Central memory CD8-positive, alpha-beta T cell (primary cell): ENCODE measurements around the gene EVL.
"Not testable (repeated sequence)": the region's sequence is repeated elsewhere in the genome, so short reads cannot be mapped to it uniquely, and the experiment has no call there.

Experiments used
- ATAC-seq: fragments of 150-1000 bp; cut with Tn5 transposase; replicated peaks from 2 replicates; pipeline ENCODE4 v1.10.0; 2022; ENCODE audit warnings: mild to moderate bottlenecking, moderate FRiP score, moderate number of reproducible peaks; ENCODE audit not compliant: poor library complexity, severe bottlenecking; ENCODE audit errors: extremely low read depth
- DNase-seq, 2 donors: peaks; one replicate each; pipeline ENCODE4 v3.0.0; 2021; ENCODE audit warnings: low spot score in 2 of 2
- H3K27ac Mint-ChIP-seq: one replicate; pipeline ENCODE4 v1.8.0; 2022; ENCODE audit warnings: low read depth, mild to moderate bottlenecking, moderate library complexity, mixed read lengths
- H3K27me3 Mint-ChIP-seq: one replicate; pipeline ENCODE4 v1.8.0; 2022; ENCODE audit warnings: mixed read lengths
- H3K36me3 Mint-ChIP-seq: one replicate; pipeline ENCODE4 v1.8.0; 2022; ENCODE audit warnings: mild to moderate bottlenecking, moderate library complexity, mixed read lengths; ENCODE audit not compliant: insufficient read depth
- H3K4me1 Mint-ChIP-seq: one replicate; pipeline ENCODE4 v1.8.0; 2022; ENCODE audit warnings: mixed read lengths
- H3K4me3 Mint-ChIP-seq: one replicate; pipeline ENCODE4 v1.8.0; 2022; ENCODE audit warnings: mild to moderate bottlenecking, moderate library complexity, mixed read lengths
- H3K9me3 Mint-ChIP-seq: one replicate; pipeline ENCODE4 v1.8.0; 2022; ENCODE audit warnings: mixed read lengths

EVL gene

GRCh38 chr14:100172811-100173210 lies 107.6 kb downstream of the EVL start:
- ATAC-seq (no peak), DNase-seq (no peak)
- H3K36me3 Mint-ChIP-seq = no peaks in the 10 kb centered on the region
- H3K4me3 Mint-ChIP-seq = no peak overlapping the region
- H3K27me3 Mint-ChIP-seq = peaks cover 26% of the 10 kb centered on the region
- H3K27ac Mint-ChIP-seq = no peak overlapping the region
- H3K4me1 Mint-ChIP-seq = peaks cover 6% of the 10 kb centered on the region
- no peaks in the 10 kb centered on the region for H3K9me3 Mint-ChIP-seq

DNA sequence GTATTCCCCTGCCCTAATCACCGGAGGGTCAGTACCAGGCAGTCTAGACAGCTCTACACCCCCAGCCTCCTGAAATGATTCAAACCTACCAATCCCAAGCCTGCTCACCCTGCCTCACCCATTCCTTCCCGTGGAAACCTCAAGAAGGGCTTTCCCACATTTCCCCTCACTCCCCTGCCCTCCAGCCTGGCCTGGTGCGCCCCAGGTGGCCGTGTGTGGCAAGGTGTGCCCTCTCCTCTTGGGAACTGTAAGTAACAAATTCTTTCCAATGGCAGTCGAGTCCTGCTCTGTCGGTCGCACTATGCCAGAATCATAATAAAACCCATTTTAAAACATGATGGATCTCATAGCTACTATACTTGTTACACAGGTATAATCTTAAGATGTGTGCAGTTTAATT lies 108.1 kb downstream of the EVL start:
- Mint-ChIP-seq H3K4me3 (no peak overlapping the region), H3K36me3 (no peaks in the 10 kb centered on the region), H3K9me3 (no peaks in the 10 kb centered on the region), H3K4me1 (peaks cover 5% of the 10 kb centered on the region), H3K27ac (no peak overlapping the region), H3K27me3 (peaks cover 26% of the 10 kb centered on the region)
- ATAC-seq (no peak), DNase-seq (no peak)

- H3K9me3 Mint-ChIP-seq = no peaks in the 10 kb centered on the region
- no peak for ATAC-seq
- H3K27ac Mint-ChIP-seq = no peak overlapping the region
- H3K4me3 Mint-ChIP-seq = no peak overlapping the region
- peaks cover 26% of the 10 kb centered on the region for H3K27me3 Mint-ChIP-seq
- DNase-seq = no peak
- H3K4me1 Mint-ChIP-seq = no peaks in the 10 kb centered on the region
- no peaks in the 10 kb centered on the region for H3K36me3 Mint-ChIP-seq
Measured at GRCh38 chr14:100176811-100177327, 111.6 kb downstream of the EVL start.

GRCh38 chr14:100178691-100179090 lies 113.5 kb downstream of the EVL start:
- H3K4me3 Mint-ChIP-seq = no peak overlapping the region
- H3K27ac Mint-ChIP-seq = no peak overlapping the region
- no peaks in the 10 kb centered on the region for H3K4me1 Mint-ChIP-seq
- peaks cover 17% of the 10 kb centered on the region for H3K27me3 Mint-ChIP-seq
- no peak for ATAC-seq
- H3K36me3 Mint-ChIP-seq = no peaks in the 10 kb centered on the region
- DNase-seq = no peak
- H3K9me3 Mint-ChIP-seq = no peaks in the 10 kb centered on the region

- H3K4me3 Mint-ChIP-seq, H3K27ac Mint-ChIP-seq, DNase-seq, H3K36me3 Mint-ChIP-seq, H3K27me3 Mint-ChIP-seq, H3K4me1 Mint-ChIP-seq, H3K9me3 Mint-ChIP-seq, ATAC-seq: not testable (repeated sequence)
Measured at GRCh38 chr14:100180671-100181070, 115.4 kb downstream of the EVL start.

- not testable (repeated sequence) for H3K27ac Mint-ChIP-seq, H3K27me3 Mint-ChIP-seq, H3K36me3 Mint-ChIP-seq
Measured at GRCh38 chr14:100181876-100182551, 116.8 kb downstream of the EVL start.

GRCh38 chr14:100187247-100187833 lies 122.1 kb downstream of the EVL start:
- no peak for ATAC-seq
- Mint-ChIP-seq H3K36me3 (peaks cover 3% of the 10 kb centered on the region), H3K27ac (no peak overlapping the region), H3K27me3 (no peaks in the 10 kb centered on the region), H3K4me3 (no peak overlapping the region), H3K4me1 (no peaks in the 10 kb centered on the region), H3K9me3 (no peaks in the 10 kb centered on the region)
- no peak for DNase-seq

More at GRCh38 chr14:100181876-100182551, 116.8 kb downstream of the EVL start:
- not testable (repeated sequence) for H3K4me3 Mint-ChIP-seq, ATAC-seq, DNase-seq, H3K4me1 Mint-ChIP-seq, H3K9me3 Mint-ChIP-seq

GRCh38 chr14:100188392-100189030 lies 123.3 kb downstream of the EVL start:
- H3K27me3 Mint-ChIP-seq = no peaks in the 10 kb centered on the region
- H3K36me3 Mint-ChIP-seq = peaks cover 7% of the 10 kb centered on the region
- no peaks in the 10 kb centered on the region for H3K9me3 Mint-ChIP-seq
- H3K4me3 Mint-ChIP-seq = no peak overlapping the region
- DNase-seq = no peak
- no peak overlapping the region for H3K27ac Mint-ChIP-seq
- peaks cover 5% of the 10 kb centered on the region for H3K4me1 Mint-ChIP-seq
- no peak for ATAC-seq

DNA sequence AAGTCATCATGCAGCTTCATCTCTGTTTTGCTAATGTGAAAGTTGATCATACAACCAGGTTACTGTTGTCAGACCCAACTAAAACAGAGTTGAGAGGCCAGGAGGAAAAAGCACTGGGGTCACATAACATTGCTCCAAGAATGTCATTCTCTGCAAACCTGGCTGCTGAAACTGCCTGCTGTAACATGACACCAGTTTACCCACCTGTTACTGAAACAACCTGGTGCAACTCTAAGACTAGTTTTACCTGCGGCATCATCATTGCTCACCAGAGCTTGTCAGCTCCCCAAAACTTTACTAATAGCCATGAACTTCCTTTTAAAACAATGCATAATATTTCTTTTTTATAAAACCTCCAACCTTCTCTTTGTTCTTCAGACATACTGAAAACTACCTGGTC lies 124.9 kb downstream of the EVL start:
- no peak overlapping the region for H3K4me3 Mint-ChIP-seq
- no peaks in the 10 kb centered on the region for H3K9me3 Mint-ChIP-seq
- ATAC-seq (no peak), DNase-seq (no peak)
- peaks cover 12% of the 10 kb centered on the region for H3K4me1 Mint-ChIP-seq
- no peak overlapping the region for H3K27ac Mint-ChIP-seq
- H3K27me3 Mint-ChIP-seq = no peaks in the 10 kb centered on the region
- H3K36me3 Mint-ChIP-seq = peaks cover 7% of the 10 kb centered on the region

DNA sequence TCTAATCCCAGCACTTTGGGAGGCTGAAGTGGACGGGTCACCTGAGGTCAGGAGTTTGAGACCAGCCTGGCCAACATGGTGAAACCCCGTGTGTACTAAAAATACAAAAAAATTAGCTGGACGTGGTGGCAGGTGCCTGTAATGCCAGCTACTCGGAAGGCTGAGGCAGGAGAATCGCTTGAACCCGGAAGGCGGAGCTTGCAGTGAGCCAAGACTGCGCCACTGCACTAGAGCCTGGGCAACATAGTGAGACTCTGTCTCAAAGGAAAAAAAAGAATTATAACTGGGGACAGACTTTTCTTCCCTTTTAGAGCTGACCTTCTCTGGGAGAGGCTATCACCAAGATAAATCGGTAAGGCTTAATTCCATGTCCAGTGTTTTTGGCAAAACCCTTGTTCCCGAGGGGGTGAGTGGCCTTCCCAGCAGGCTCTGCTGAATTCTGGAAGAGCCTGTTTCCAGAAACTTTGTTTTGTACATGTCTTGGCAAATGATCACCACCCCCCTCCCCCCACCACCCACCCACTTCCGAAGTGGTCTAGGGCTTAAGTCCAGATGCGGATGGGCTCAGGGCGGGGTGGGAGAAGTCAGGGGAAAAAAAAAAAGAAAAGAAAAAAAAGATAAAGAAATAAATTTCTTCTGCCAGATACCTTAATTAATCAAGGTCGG lies 126.5 kb downstream of the EVL start:
- no peak for ATAC-seq
- peaks cover 7% of the 10 kb centered on the region for H3K36me3 Mint-ChIP-seq
- H3K27ac Mint-ChIP-seq = no peak overlapping the region
- H3K4me1 Mint-ChIP-seq = peaks cover 12% of the 10 kb centered on the region
- no peak for DNase-seq
- H3K4me3 Mint-ChIP-seq = peak overlapping the region; percentile 51
- H3K9me3 Mint-ChIP-seq = no peaks in the 10 kb centered on the region
- no peaks in the 10 kb centered on the region for H3K27me3 Mint-ChIP-seq

DNA sequence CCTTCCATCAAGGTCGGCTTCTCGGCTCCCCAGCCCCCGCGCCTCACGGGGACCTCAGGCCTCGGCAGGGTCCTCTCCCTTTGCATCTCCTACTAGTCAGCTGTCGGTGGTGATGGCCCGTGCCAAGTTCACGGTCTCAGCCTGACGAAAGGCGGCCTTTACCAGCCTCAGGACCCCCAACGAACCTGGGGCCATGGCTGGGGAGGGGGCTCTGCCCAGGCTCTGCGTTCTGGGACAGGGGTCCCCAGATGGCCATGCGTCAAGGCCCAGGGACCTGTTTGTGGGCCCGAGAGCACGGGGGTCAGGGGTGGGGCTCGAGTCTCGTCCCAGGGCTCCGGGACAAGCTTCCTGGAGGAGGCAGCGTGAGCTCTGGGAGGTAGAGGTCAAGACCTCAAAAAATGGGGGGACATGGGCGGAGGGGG lies 127.0 kb downstream of the EVL start:
- H3K4me1 Mint-ChIP-seq = peaks cover 12% of the 10 kb centered on the region
- peak overlapping the region; percentile 85 for H3K27ac Mint-ChIP-seq
- no peaks in the 10 kb centered on the region for H3K9me3 Mint-ChIP-seq
- H3K27me3 Mint-ChIP-seq = no peaks in the 10 kb centered on the region
- no peak for ATAC-seq
- H3K36me3 Mint-ChIP-seq = peaks cover 6% of the 10 kb centered on the region
- no peak for DNase-seq
- H3K4me3 Mint-ChIP-seq = peak overlapping the region; percentile 51

DNA sequence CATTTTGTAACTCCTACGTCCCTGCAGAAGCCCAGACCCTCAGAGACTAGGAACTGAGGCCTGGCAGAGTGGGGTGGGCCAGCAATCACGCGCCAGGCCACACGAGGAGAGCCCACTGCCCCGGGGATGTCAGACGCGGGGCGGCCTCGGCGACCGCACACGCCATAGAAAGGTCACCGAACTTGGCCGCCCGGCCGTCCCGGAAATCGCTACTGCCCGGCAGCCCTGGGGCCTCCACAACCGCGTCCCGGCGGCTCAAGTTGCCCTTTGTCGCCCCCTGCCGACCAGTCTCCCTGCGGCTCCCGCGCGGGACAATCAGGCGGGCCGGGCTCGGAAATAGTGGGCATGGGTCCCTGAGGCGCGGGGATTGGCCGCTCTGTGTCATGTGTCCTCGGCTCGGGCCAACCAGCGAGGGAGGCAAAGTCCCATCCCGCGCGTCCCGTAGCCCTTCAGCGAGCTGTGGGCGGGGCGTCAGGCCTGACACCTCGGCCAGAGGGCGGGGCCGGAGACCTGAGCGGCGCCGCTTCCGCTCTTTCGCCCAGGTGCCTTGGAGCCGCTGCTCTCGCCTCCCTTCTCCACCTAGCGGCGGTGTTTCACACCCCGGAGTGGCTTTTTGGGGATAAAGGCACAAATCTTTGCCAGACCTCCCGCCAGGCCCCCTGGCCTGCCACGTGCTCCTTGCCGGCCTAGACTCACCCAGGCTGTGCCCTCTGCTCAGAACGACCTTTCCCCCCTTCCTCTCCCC lies 127.6 kb downstream of the EVL start:
- Mint-ChIP-seq H3K36me3 (peaks cover 5% of the 10 kb centered on the region), H3K27me3 (no peaks in the 10 kb centered on the region), H3K4me3 (peak overlapping the region; percentile 51), H3K9me3 (no peaks in the 10 kb centered on the region), H3K4me1 (peaks cover 12% of the 10 kb centered on the region), H3K27ac (peak overlapping the region; percentile 85)
- DNase-seq (peak; percentile 99), ATAC-seq (peak; percentile 100)
